Stimulated activated CD8-positive, alpha-beta memory T cell treated with anti-CD3 and anti-CD28 coated beads, Interleukin-12 subunit alpha, Interleukin-12 subunit beta, amount 100 ng/mL, for 4 hours (primary cell): ENCODE data around the gene CELA2A.
"Not testable (repeated sequence)": the region's sequence is repeated elsewhere in the genome, so short reads cannot be mapped to it uniquely, and the experiment has no call there.

Source experiments
- DNase-seq: peaks from one replicate; pipeline ENCODE4 v3.0.0-alpha.2; 2020; ENCODE audit warnings: low read depth

Gene CELA2A

DNA sequence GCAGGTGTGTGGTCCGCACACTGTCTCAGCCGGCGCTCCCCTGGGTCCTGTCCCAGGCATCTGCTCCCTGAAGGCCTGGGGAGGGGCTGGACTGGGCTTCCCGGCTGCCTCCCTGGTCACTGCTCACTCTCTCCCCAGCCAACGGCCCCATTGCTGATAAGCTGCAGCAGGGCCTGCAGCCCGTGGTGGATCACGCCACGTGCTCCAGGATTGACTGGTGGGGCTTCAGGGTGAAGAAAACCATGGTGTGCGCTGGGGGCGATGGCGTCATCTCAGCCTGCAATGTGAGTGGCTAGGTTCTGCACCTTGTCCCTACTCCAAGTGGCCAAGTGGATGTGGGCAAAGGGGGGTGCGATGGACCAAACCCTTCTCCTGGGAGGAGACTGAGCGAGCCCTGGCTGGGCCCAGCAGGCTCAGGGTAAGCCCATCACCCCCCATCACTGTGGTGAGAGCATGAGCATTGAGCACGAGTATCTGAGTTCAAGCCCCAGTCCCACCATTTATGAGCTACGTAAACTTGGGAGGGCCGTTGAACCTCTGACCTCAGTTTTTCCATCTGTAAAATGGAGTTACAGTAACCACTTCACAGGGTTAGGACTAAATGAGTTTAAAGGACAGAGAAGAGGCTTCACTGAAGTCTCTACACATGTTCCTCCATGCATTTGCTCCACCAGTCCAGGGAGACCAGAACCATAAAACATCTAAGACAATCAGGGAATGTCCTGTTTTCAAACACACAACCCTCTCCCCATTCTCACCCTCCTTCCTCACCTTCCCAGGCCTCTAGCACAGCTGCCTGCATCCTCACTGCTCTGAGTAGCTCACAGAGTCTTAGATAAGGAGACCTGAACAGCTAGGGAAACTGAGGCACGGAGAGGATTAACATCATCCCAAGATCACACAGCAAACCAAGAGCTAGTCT lies 11.8 kb upstream of the CELA2A start:
- no peak for DNase-seq

DNA sequence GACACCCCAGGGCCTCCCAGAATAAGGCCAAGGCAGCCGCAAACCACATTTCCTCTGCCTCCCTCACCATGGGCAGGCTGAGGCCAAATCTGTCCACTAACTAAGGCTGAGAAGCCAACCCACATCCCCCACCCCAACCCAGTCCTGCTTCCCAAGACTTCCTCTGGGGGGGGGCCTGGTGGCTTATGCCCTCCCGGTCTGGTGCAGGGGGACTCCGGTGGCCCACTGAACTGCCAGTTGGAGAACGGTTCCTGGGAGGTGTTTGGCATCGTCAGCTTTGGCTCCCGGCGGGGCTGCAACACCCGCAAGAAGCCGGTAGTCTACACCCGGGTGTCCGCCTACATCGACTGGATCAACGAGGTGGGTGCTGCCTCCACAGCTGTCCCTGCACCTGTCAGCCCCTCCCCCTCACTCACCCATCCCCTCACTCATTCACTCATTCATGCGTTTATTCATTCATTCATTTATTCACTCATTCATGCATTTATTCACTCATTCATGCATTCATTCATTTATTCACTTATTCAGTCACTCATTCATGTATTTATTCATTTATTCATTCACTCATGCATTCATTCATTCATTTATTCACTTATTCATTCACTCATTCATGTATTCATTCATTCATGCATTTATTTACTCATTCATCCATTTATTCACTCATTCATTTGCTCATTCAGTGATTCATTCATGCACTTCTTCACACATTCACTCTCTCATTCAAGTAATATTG lies 11.0 kb upstream of the CELA2A start:
- DNase-seq = no peak

- no peak for DNase-seq
Observed at GRCh38 chr1:15446212-15446611, 10.3 kb upstream of the CELA2A start.

- DNase-seq = no peak
Observed at GRCh38 chr1:15448877-15449462, 7.6 kb upstream of the CELA2A start.

DNA sequence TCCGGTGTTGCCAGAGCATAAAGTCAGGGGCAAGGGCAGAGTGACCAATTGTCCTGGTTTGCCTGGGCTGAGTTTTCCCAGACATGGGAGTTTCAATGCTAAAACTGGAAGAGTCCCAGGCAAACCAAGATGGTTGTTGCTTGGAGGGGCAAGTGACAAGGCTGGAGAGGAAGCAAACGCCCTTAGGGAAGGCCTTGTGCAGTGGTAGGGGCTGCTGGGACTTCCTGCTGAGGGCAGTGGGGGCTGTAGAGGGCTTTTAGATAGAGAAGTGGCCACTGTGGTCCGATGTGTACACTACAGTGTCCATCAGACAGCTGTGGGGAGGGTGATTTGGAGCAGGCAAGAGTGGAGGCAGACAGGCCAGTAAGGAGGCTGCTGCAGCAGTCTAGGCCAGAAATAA lies 7.0 kb upstream of the CELA2A start:
- no peak for DNase-seq

DNA sequence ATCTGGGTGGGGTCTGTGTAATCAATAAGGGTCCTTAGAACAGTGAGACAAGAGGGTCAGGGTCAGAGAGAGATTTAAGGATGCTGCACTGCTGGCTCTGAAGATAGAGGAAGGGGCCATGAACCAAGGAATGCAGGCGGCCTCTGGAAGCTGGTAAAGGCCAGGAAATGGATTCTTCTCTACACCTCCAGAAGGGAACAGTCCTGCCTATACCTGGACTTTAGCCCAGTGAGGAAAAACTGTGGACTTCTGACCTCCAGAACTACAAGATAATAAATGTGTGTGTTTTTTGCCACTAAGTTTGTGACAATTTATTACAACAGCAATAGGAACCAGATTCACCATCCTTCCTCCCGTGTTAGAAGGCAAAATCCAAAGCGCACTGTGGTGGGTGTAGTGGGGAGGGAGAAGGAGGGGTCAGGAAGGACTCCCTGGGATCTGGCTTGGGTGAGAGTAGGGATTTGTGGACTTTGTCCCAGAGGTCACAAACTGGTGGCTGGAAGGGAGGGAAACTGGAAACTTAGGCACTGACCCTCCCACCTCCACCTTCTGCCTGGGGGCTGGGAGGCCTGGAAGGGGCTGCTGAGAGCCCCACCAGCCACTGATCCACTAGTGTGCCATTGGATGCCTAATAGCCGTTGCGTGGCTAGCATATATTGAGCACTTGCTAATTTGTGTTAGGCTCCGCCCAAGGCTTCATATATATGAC lies 5.4 kb upstream of the CELA2A start:
- no peak for DNase-seq

GRCh38 chr1:15452216-15452615 lies 4.3 kb upstream of the CELA2A start:
- DNase-seq = no peak

- no peak for DNase-seq
Observed at GRCh38 chr1:15452866-15453571, 3.5 kb upstream of the CELA2A start.

- no peak for DNase-seq
Observed at GRCh38 chr1:15453734-15454133, 2.8 kb upstream of the CELA2A start.

- no peak for DNase-seq
Observed at GRCh38 chr1:15454256-15454655, 2.3 kb upstream of the CELA2A start.

GRCh38 chr1:15455522-15455921 lies 1.0 kb upstream of the CELA2A start:
- no peak for DNase-seq

DNA sequence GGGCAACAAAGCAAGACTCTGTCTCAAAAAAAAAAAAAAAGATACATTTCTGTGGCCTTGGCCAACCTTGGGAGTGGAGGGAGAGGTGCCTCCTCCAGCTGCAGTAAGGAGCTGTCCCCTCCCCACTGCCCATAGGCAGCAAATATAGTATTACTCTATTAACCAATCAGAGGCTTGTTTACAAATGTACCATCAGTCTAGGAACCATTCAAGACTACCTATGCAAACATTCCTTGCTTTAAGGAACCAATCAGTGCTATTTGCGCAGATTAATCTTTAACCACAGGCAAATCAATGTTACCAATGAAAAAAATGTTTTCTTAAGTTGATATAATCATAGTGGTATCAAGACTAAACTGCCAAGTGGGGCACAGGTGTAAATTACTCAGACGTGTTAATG lies 1.1 kb downstream of the CELA2A start:
- no peak for DNase-seq

DNA sequence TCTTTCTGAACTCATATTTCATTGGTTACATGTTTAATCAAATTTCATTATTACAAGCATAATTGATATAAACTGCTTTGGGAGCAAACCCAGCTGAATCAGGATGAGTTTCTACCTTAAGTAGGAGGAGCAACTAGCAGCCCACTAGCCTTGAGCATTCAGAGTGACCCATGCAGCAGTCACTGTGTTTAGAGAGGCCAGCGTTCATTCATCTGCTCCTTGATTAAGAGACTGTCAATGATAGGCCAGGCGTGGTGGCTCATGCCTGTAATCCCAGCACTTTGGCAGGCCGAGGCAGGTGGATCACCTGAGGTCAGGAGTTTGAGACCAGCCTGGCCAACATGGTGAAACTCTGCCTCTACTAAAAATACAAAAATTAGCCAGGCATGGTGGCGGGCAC lies 1.9 kb downstream of the CELA2A start:
- not testable (repeated sequence) for DNase-seq

DNA sequence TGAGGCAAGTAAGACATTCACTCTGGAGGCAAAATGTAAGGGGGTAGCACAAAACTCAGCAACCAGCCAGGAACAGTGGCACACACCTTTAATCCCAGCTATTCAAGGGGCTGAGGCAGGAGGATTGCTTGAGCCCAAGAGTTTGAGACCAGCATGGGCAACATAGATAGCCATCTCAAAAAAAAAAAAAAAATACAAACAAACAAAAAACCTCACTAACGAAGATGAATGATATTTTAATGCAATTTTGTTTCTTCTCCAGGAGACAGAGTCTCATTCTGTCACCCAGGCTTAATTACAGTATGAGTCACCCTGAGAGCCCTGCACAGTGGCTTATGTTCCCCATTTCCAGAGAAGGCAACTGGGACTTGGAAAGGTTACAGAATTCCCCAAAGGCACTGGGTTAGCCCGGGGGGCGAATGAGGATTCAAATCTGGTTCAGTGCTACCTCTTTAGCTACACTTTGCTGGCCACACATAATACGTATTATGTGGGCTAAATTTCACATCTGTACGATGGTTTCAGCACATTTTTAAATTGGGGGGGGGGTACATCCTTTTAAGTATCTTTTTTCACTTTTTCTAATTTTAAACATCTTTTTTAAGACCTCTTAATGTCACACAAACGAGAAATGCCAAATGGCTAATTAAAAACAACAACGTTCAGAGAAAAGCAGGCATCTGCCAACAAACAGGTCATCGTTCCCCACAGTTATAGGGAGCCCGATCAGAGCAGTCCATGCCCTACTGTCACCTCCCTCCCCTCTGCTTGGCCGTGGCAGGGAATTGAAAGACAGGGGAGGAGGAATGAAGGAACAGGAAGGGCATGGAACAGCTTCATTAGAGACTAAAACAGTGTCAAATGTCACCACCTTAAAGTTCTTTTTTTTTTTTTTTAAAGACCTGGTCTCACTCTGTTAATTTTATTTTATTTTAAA lies 3.5 kb downstream of the CELA2A start:
- no peak for DNase-seq

DNA sequence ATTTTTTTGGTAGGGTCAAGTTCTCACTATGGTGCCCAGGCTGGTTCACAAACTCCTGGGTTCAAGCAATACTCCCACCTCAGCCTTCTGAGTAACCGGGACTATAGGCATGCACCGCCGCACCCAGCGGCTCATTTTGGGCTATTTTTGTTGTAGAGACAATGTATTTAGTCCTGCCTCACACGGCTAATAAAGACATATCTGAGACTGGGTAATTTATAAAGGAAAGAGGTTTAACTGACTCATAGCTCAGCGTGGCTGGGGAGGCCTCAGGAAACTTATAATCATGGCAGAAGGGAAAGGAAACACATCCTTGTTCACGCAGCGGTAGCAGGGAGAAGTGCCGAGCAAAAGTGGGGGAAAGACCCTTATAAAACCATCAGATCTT lies 4.2 kb downstream of the CELA2A start:
- DNase-seq = no peak

- not testable (repeated sequence) for DNase-seq
Observed at GRCh38 chr1:15463064-15463800, 6.7 kb downstream of the CELA2A start.

- not testable (repeated sequence) for DNase-seq
Observed at GRCh38 chr1:15463926-15464322, 7.4 kb downstream of the CELA2A start.

DNA sequence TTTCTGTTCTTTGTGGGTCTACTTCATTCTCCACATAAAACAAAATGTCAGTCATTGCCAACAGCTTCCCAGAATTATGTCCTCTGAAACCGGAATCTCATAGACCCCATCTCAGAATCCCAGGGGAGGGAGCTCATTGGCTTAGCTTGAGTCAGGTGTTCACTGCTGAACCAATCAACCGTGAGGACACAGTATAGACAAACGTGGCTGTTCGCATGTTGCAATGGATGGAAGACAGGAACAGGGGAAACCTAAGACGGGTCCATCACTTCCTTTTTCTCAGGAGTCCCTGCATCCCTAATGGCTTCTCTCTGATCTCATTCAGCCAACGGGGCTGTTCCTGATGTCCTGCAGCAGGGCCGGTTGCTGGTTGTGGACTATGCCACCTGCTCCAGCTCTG lies 9.1 kb downstream of the CELA2A start:
- no peak for DNase-seq

DNA sequence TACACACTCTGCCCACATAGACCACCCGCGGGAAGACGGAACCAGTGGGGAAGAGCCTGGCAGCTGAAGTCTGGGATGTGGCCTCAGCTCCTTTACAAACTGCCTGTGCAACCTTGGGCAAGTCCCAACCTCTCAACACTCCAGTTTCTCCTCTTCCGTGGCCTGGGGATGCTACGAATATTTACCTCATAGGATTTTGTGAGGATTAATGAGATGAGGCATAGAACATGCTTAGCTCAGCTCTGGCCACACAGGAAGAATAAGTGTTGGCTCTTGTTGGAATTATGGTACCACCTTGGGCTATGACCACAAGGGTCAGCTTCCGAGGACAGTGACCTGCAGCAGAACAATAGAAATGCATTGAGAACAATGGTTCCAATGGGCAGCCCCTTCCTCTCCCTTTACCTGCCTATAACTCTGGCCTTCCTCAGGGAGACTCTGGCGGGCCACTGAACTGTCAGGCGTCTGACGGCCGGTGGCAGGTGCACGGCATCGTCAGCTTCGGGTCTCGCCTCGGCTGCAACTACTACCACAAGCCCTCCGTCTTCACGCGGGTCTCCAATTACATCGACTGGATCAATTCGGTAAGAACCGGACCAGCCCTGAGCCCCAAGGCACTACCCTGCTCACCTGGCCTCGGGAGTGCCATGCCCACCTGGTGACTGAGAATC lies 10.6 kb downstream of the CELA2A start:
- DNase-seq = not testable (repeated sequence)
